ENCODE data around the gene CORO2B. TPM values are rescaled to one million over a fixed set of nuclear protein-coding genes. Genes with fewer than 3 reads are reported as not detected.

CORO2B gene
- polyA plus RNA-seq, 1 of the 3 experiments (the other 2 are of a cell fraction): 3.6 TPM

- H3F3A ChIP-seq (replicated peaks; ENCODE audit: insufficient read depth): no peaks in the 10 kb centered on the region
- POLR2A ChIA-PET: no interaction called here
- no peaks in the 10 kb centered on the region for H3K4me1 ChIP-seq (ENCODE audit: control insufficient read depth in 1 of 2, insufficient read depth in 2 of 2, low read depth in 1 of 2, low read length in 1 of 2)
- no peak overlapping the region for H3K27ac ChIP-seq (ENCODE audit: low read depth in 2 of 2, low read length in 1 of 2)
- CTCF ChIA-PET: interaction anchor here (0.8 to 3.4 kb wide), 3 partner anchors 8 to 203 kb away, joined by 3 to 16 read pairs (median 7); no protein-coding TSS in a partner anchor
- no peaks in the 10 kb centered on the region for H3K36me3 ChIP-seq (replicated peaks in 1 of 2; ENCODE audit: control insufficient read depth in 1 of 2, insufficient read depth in 2 of 2, low read length in 1 of 2)
- H3K79me2 ChIP-seq (ENCODE audit: insufficient read depth): no peaks in the 10 kb centered on the region
- no peaks in the 10 kb centered on the region for H4K20me1 ChIP-seq (ENCODE audit: insufficient read depth)
- no peak overlapping the region for H3K9ac ChIP-seq
- no peaks in the 10 kb centered on the region for H3K27me3 ChIP-seq (ENCODE audit: insufficient read depth)
- no peak overlapping the region for H3K4me3 ChIP-seq (ENCODE audit: low read depth in 2 of 2, low read length in 1 of 2)
- 81% methylated on average over 5 of the region's 5 CpGs for WGBS (ENCODE audit: low lambda C conversion rate)
- H2AFZ ChIP-seq (ENCODE audit: low read depth): no peak overlapping the region
- no peak for DNase-seq
- TF ChIP-seq PBX3 (IDR thresholded peaks at IDR 0.05): no peak
- TF ChIP-seq ZBTB33 (IDR thresholded peaks at IDR 0.05; ENCODE audit: borderline replicate concordance, low read depth): no peak
- no peak for TF ChIP-seq MAX (IDR thresholded peaks at IDR 0.05; ENCODE audit: low read depth)
- no peak for TF ChIP-seq FOSL2 (IDR thresholded peaks at IDR 0.05; ENCODE audit: borderline replicate concordance, low read depth)
- no peak for TF ChIP-seq FOXM1 (IDR thresholded peaks at IDR 0.05; ENCODE audit: low read depth)
- TF ChIP-seq ELF1 (IDR thresholded peaks at IDR 0.05): no peak
- no peak for TF ChIP-seq REST (IDR thresholded peaks at IDR 0.05; ENCODE audit: low read depth, low read length)
- TF ChIP-seq MXI1 (IDR thresholded peaks at IDR 0.05; ENCODE audit: low read depth, low read length): no peak
- H3K4me2 ChIP-seq: no peak overlapping the region
- H3K9me3 ChIP-seq: no peaks in the 10 kb centered on the region
- no peaks in the 10 kb centered on the region for H3K9me2 ChIP-seq
Observed at GRCh38 chr15:68721886-68722285, 143.1 kb downstream of the CORO2B start.

- DNase-seq: no peak
- Histone ChIP-seq H3K27ac (ENCODE audit: low read depth in 2 of 2, low read length in 1 of 2) (no peak overlapping the region), H3K4me1 (ENCODE audit: control insufficient read depth in 1 of 2, insufficient read depth in 2 of 2, low read depth in 1 of 2, low read length in 1 of 2) (peaks cover 0 to 3% of the 10 kb centered on the region in 2 experiments; a peak in 1 of 4 replicates), H4K20me1 (ENCODE audit: insufficient read depth) (no peaks in the 10 kb centered on the region), H3K4me3 (ENCODE audit: low read depth in 2 of 2, low read length in 1 of 2) (no peak overlapping the region), H3K9me3 (no peaks in the 10 kb centered on the region), H3K9ac (no peak overlapping the region), H2AFZ (ENCODE audit: low read depth) (no peak overlapping the region), H3K27me3 (ENCODE audit: insufficient read depth) (no peaks in the 10 kb centered on the region), H3K9me2 (no peaks in the 10 kb centered on the region), H3F3A (replicated peaks; ENCODE audit: insufficient read depth) (no peaks in the 10 kb centered on the region), H3K36me3 (replicated peaks in 1 of 2; ENCODE audit: control insufficient read depth in 1 of 2, insufficient read depth in 2 of 2, low read length in 1 of 2) (no peaks in the 10 kb centered on the region), H3K79me2 (ENCODE audit: insufficient read depth) (no peaks in the 10 kb centered on the region), H3K4me2 (no peak overlapping the region)
- 86% methylated on average over 14 of the region's 14 CpGs for whole genome bisulfite sequencing (ENCODE audit: low lambda C conversion rate)
- POLR2A ChIA-PET: no interaction called here
- CTCF ChIA-PET: interaction anchor here (8.6 kb wide), 1 partner anchor 150 kb away, joined by 90 read pairs; no protein-coding TSS in a partner anchor
- no peak for TF ChIP-seq SIN3A (IDR thresholded peaks at IDR 0.05; ENCODE audit: borderline replicate concordance, low read depth, low read length)
- no peak for TF ChIP-seq GABPA (IDR thresholded peaks at IDR 0.05; ENCODE audit: low read depth)
- TF ChIP-seq MEF2A (IDR thresholded peaks at IDR 0.05; ENCODE audit: borderline replicate concordance, low read depth): no peak
- TF ChIP-seq TAF1 (IDR thresholded peaks at IDR 0.05; ENCODE audit: borderline replicate concordance, low read depth, low read length): no peak
- TF ChIP-seq MAX (IDR thresholded peaks at IDR 0.05; ENCODE audit: low read depth): no peak
- no peak for TF ChIP-seq USF2 (IDR thresholded peaks at IDR 0.05; ENCODE audit: borderline replicate concordance, low read depth, low read length)
- no peak for TF ChIP-seq POLR2AphosphoS5 (IDR thresholded peaks at IDR 0.05; ENCODE audit: low read depth, low read length)
Observed at GRCh38 chr15:68725736-68726135, 146.9 kb downstream of the CORO2B start.
